GM12878 (cell line): ENCODE measurements around the gene CREB5. TPM values are rescaled to one million over a fixed set of nuclear protein-coding genes. Genes with fewer than 3 reads are reported as not detected.

ENCODE experiments used
- ATAC-seq: fragments of 200-7000 bp; cut with Tn5 transposase; 3 replicates; pipeline ENCODE4 v1.9.1; 2020; ENCODE audit warnings: mild to moderate bottlenecking, moderate library complexity
- BruUV-seq: library from RNA; stranded (reverse); fragments of 400-500 nt; replicated peaks from 2 replicates; lab custom pipeline; 2021; lab: Mats Ljungman, UMichigan
- CTCF ChIA-PET: fragments of 300-600 bp; sonication (Branson Sonifier 250); formaldehyde crosslinking; extraction: SDS; loops from one replicate; lab custom pipeline; 2021; ENCODE audit warnings: inconsistent platforms; lab: Yijun Ruan, JAX
- POLR2A ChIA-PET: fragments of 350-600 bp; formaldehyde crosslinking; extraction: SDS; loops from one replicate; lab custom pipeline; 2021; ENCODE audit warnings: inconsistent platforms; lab: Charles Lee
- RAD21 ChIA-PET: fragments of 300-600 bp; sonication (Branson Sonifier 250); formaldehyde crosslinking; loops from one replicate; lab custom pipeline; 2023; ENCODE audit warnings: antibody characterized with exemption; ENCODE audit not compliant: unreplicated experiment; lab: Charles Lee
- SMC1A ChIA-PET: fragments of 300-600 bp; sonication (Branson Sonifier 250); formaldehyde crosslinking; loops from one replicate; lab custom pipeline; 2023; ENCODE audit not compliant: unreplicated experiment, uncharacterized antibody; lab: Charles Lee
- DNase-seq: peaks from one replicate; pipeline ENCODE4 v3.0.0-alpha.2; 2011; ENCODE audit warnings: low read depth, low spot score
- FAIRE-seq: peaks from 3 replicates; lab custom pipeline; 2011; peaks lifted over from hg19 to GRCh38; lab: Jason Lieb, UNC
- H2AFZ ChIP-seq: 2 replicates; pipeline ENCODE4 v1.6.0; 2011; ENCODE audit warnings: low read depth, low read length, control low read depth; ENCODE audit not compliant: control insufficient read depth
- H3K27ac ChIP-seq: 2 replicates; pipeline ENCODE4 v1.5.1; 2011; ENCODE audit warnings: control low read depth; ENCODE audit not compliant: control insufficient read depth, insufficient read depth
- H3K27me3 ChIP-seq, 2 experiments: replicated peaks in 1 of 2; 2 replicates each; pipeline versions ENCODE4 v1.6.0 to v1.6.1; 2011; ENCODE audit warnings: low read length in 1 of 2; ENCODE audit not compliant: control insufficient read depth in 2 of 2, insufficient read depth in 2 of 2
- H3K36me3 ChIP-seq, 2 experiments: 2 replicates each; pipeline ENCODE4 v1.5.1; 2011; ENCODE audit warnings: low read length in 1 of 2; ENCODE audit not compliant: control insufficient read depth in 2 of 2, insufficient read depth in 2 of 2
- H3K4me1 ChIP-seq: 2 replicates; pipeline ENCODE4 v1.6.1; 2011; ENCODE audit warnings: mild to moderate bottlenecking, low read length, moderate library complexity, mixed read lengths; ENCODE audit not compliant: control insufficient read depth, insufficient read depth
- H3K4me2 ChIP-seq: 2 replicates; pipeline ENCODE4 v1.6.0; 2011; ENCODE audit warnings: control low read depth; ENCODE audit not compliant: control insufficient read depth, insufficient read depth
- H3K4me3 ChIP-seq: fragments of 200-600 bp; sonication (generic); 2 replicates; pipeline ENCODE4 v1.5.1; 2016
- H3K79me2 ChIP-seq: 2 replicates; pipeline ENCODE4 v1.6.0; 2011; ENCODE audit warnings: low read length; ENCODE audit not compliant: control insufficient read depth, insufficient read depth
- H3K9ac ChIP-seq: 2 replicates; pipeline ENCODE4 v1.8.0; 2011; ENCODE audit warnings: low read length, control low read depth, mixed read lengths; ENCODE audit not compliant: control insufficient read depth, insufficient read depth
- H3K9me3 ChIP-seq: replicated peaks from 3 replicates; pipeline ENCODE4 v1.5.1; 2011; ENCODE audit warnings: mild to moderate bottlenecking, low read length; ENCODE audit not compliant: control insufficient read depth, insufficient read depth
- H4K20me1 ChIP-seq: 2 replicates; pipeline ENCODE4 v1.6.0; 2011; ENCODE audit not compliant: control insufficient read depth, insufficient read depth
- CEBPB ChIP-seq, 2 experiments: fragments of 150-350 bp in 1 of 2; IDR thresholded peaks; 2 replicates each; pipeline ENCODE4 v1.6.1; 2012 to 2014; ENCODE audit warnings: low read depth in 2 of 2, low read length in 2 of 2, borderline replicate concordance in 1 of 2, inconsistent platforms in 1 of 2
- FOS ChIP-seq: IDR thresholded peaks from 3 replicates; pipeline ENCODE4 v1.6.1; 2011; ENCODE audit warnings: borderline replicate concordance; ENCODE audit not compliant: insufficient read length; ENCODE audit errors: extremely low read depth
- GABPA ChIP-seq: IDR thresholded peaks from 2 replicates; pipeline ENCODE4 v1.6.1; 2014; ENCODE audit warnings: antibody characterized with exemption, low read depth, mild to moderate bottlenecking, inconsistent platforms
- IKZF2 ChIP-seq, 2 experiments: fragments of 450-650 bp; IDR thresholded peaks; 2 replicates each; pipeline ENCODE4 v1.6.1; 2017; ENCODE audit warnings: mild to moderate bottlenecking in 2 of 2, moderate library complexity in 2 of 2
- NRF1 ChIP-seq: conservative IDR thresholded peaks from 2 replicates; pipeline ENCODE4 v1.6.1; 2011; ENCODE audit warnings: mild to moderate bottlenecking, low read depth, low read length, improper control_type of control experiment
- PAX5 ChIP-seq: IDR thresholded peaks from 2 replicates; pipeline ENCODE4 v1.6.1; 2011; ENCODE audit warnings: low read depth, low read length, borderline replicate concordance
- RELA ChIP-seq: fragments of 450-650 bp; IDR thresholded peaks from 2 replicates; pipeline ENCODE4 v1.8.0; 2014; ENCODE audit warnings: borderline replicate concordance; ENCODE audit not compliant: partially characterized antibody
- RUNX3 ChIP-seq: IDR thresholded peaks from 2 replicates; pipeline ENCODE4 v1.6.1; 2012; ENCODE audit warnings: low read length, inconsistent platforms
- SP1 ChIP-seq: IDR thresholded peaks from one replicate; pipeline ENCODE4 v1.6.1; 2011; ENCODE audit warnings: low read depth, low read length
- SPI1 ChIP-seq: IDR thresholded peaks from 2 replicates; pipeline ENCODE4 v1.6.1; 2011; ENCODE audit warnings: low read depth, mild to moderate bottlenecking, low read length, moderate library complexity, borderline replicate concordance; ENCODE audit not compliant: insufficient read depth
- SUZ12 ChIP-seq: fragments of 200-600 bp; sonication (generic); IDR thresholded peaks from one replicate; pipeline ENCODE4 v1.6.1; 2018; ENCODE audit warnings: antibody characterized with exemption, mild to moderate bottlenecking; ENCODE audit not compliant: unreplicated experiment
- WGBS: methylation state at CpG from one replicate; pipeline ENCODE4 v1.1.6; 2016; ENCODE audit warnings: low lambda C conversion rate; ENCODE audit not compliant: insufficient replicate concordance, insufficient coverage; ENCODE audit errors: missing lambda C conversion rate; 5-methylcytosine and 5-hydroxymethylcytosine counted together
- in situ Hi-C: fragments of 300-500 bp; cut with MboI; formaldehyde crosslinking; loops from 9 replicates; pipeline ENCODE4 v1.14.3; 2018; ENCODE audit warnings: mixed read lengths
- intact Hi-C: fragments of 100-400 bp; cut with micrococcal nuclease; formaldehyde crosslinking; loops from one replicate; pipeline ENCODE4 v1.14.2; 2022; ENCODE audit not compliant: unreplicated experiment
- polyA plus RNA-seq, 11 experiments: library from polyadenylated mRNA; depleted of rRNA in 4 of 11; unstranded in 6 of 11; stranded (reverse) in 5 of 11; fragments of >200 nt; fragmentation: Nextera tagmentation in 4 of 11; fragmentation: Illumina TruSeq in 1 of 11; extraction: Ambion mirVana in 4 of 11; extraction: Trizol in 1 of 11; gene quantifications; 1 replicate in 1 of 11; 2 replicates in 10 of 11; pipeline versions ENCODE4 v1.2.1 to v1.2.3, GENCODE V29; 2011 to 2016; ENCODE audit warnings: inconsistent platforms in 2 of 11, missing spikeins in 2 of 11, low read depth in 1 of 11
- total RNA-seq, 4 experiments: library from RNA; depleted of rRNA in 3 of 4; stranded (reverse); fragments of >200 nt in 3 of 4; fragmentation: Illumina TruSeq in 1 of 4; extraction: Trizol in 1 of 4; gene quantifications; 2 replicates each; pipeline versions ENCODE4 v1.2.1 to v1.2.3, GENCODE V29; 2013 to 2021
- TF ChIP-seq, protein P1 (sequence below): fragments of 450-650 bp; IDR thresholded peaks from 2 replicates; pipeline ENCODE4 v1.6.1; 2016; ENCODE audit warnings: mild to moderate bottlenecking
- TF ChIP-seq, protein P2 (sequence below): fragments of 450-650 bp; formaldehyde crosslinking; IDR thresholded peaks from 2 replicates; pipeline ENCODE4 v1.5.0; 2022; ENCODE audit warnings: mild to moderate bottlenecking, missing genetic modification characterization

Gene CREB5
- total and polyA plus RNA-seq, 10 of the 15 experiments (the other 5 are each of a cell fraction or from before 2014, with no cell fraction given): 12.9 to 74.1 (median 53.0) TPM

DNA sequence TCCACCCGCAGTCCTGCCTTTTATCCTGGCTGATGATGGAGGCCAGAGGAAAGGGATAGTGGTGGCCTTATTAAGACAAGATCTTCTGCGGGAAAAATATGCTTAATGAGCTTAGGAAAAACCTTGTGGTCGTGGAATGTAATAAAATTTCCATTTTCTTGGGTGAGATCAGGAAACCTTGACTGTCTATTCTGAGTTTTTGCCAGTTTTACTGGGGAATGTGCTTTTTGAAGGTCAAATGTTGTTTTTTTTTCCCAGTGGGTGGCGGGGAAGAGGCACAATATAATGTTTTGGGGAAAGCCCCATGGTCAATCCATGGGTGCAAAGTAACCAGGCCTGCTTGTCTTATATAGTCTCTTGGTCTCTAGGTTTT, 118.5 kb downstream of the CREB5 start:
- in situ Hi-C loops (loop anchor here (5.0 kb wide), 1 partner anchor 48 kb away; no protein-coding TSS in a partner anchor), intact Hi-C loops (no loop called here)
- H3K9ac ChIP-seq: no peak overlapping the region
- H3K9me3 ChIP-seq: no peaks in the 10 kb centered on the region; the same call in 1 of the 3 replicates
- ATAC-seq (no peak), FAIRE-seq (no peak), DNase-seq (no peak)
- H3K27me3 ChIP-seq: no peaks in the 10 kb centered on the region
- H4K20me1 ChIP-seq: no peaks in the 10 kb centered on the region
- POLR2A ChIA-PET: interaction anchor here (1.0 to 1.4 kb wide), 2 partner anchors 15 to 66 kb away, joined by 3 read pairs; no protein-coding TSS in a partner anchor
- TF ChIP-seq SP1 (no peak), PAX5 (no peak), CEBPB (IDR thresholded peaks at IDR 0.05; ENCODE audit: borderline replicate concordance in 1 of 2, low read depth in 2 of 2, low read length in 2 of 2) (no peak), IKZF2 (IDR thresholded peaks at IDR 0.05) (no peak), SPI1 (no peak), RELA (no peak), NRF1 (no peak), GABPA (no peak), FOS (no peak), SUZ12 (no peak), RUNX3 (no peak)
- TF ChIP-seq, protein P1, sequence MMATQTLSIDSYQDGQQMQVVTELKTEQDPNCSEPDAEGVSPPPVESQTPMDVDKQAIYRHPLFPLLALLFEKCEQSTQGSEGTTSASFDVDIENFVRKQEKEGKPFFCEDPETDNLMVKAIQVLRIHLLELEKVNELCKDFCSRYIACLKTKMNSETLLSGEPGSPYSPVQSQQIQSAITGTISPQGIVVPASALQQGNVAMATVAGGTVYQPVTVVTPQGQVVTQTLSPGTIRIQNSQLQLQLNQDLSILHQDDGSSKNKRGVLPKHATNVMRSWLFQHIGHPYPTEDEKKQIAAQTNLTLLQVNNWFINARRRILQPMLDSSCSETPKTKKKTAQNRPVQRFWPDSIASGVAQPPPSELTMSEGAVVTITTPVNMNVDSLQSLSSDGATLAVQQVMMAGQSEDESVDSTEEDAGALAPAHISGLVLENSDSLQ: no peak
- TF ChIP-seq, protein P2, sequence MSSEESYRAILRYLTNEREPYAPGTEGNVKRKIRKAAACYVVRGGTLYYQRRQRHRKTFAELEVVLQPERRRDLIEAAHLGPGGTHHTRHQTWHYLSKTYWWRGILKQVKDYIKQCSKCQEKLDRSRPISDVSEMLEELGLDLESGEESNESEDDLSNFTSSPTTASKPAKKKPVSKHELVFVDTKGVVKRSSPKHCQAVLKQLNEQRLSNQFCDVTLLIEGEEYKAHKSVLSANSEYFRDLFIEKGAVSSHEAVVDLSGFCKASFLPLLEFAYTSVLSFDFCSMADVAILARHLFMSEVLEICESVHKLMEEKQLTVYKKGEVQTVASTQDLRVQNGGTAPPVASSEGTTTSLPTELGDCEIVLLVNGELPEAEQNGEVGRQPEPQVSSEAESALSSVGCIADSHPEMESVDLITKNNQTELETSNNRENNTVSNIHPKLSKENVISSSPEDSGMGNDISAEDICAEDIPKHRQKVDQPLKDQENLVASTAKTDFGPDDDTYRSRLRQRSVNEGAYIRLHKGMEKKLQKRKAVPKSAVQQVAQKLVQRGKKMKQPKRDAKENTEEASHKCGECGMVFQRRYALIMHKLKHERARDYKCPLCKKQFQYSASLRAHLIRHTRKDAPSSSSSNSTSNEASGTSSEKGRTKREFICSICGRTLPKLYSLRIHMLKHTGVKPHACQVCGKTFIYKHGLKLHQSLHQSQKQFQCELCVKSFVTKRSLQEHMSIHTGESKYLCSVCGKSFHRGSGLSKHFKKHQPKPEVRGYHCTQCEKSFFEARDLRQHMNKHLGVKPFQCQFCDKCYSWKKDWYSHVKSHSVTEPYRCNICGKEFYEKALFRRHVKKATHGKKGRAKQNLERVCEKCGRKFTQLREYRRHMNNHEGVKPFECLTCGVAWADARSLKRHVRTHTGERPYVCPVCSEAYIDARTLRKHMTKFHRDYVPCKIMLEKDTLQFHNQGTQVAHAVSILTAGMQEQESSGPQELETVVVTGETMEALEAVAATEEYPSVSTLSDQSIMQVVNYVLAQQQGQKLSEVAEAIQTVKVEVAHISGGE (CRISPR knock-in tag): no peak
- H3K4me2 ChIP-seq: no peak overlapping the region
- H3K4me1 ChIP-seq: peaks cover 9% of the 10 kb centered on the region
- H2AFZ ChIP-seq: no peak overlapping the region
- no peaks in the 10 kb centered on the region for H3K36me3 ChIP-seq
- H3K79me2 ChIP-seq: no peaks in the 10 kb centered on the region
- SMC1A ChIA-PET: interaction anchor here (0.7 to 2.1 kb wide), 10 partner anchors 9 to 66 kb away, joined by 3 to 7 read pairs (median 4); no protein-coding TSS in a partner anchor
- RAD21 ChIA-PET: interaction anchor here (1.1 kb wide), 1 partner anchor 126 kb away, joined by 3 read pairs; no protein-coding TSS in a partner anchor
- H3K27ac ChIP-seq: no peak overlapping the region
- CTCF ChIA-PET: interaction anchor here (0.8 to 1.3 kb wide), 2 partner anchors 16 to 21 kb away, joined by 3 read pairs; no protein-coding TSS in a partner anchor
- no TSS peak for BruUV-seq
- H3K4me3 ChIP-seq: no peak overlapping the region
- 68% methylated on average over 4 of the region's 4 CpGs for WGBS
